HepG2 (cell line): ENCODE results near the gene SSPN. TPM values are rescaled to one million over a fixed set of nuclear protein-coding genes. Genes with fewer than 3 reads are reported as not detected.
A peak's percentile ranks its signal among the peaks of the same experiment; 100 is the strongest.

Experiments used
- ATAC-seq: fragments of 200-7000 bp; cut with Tn5 transposase; 3 replicates; pipeline ENCODE4 v1.9.1; 2020; ENCODE audit warnings: mild to moderate bottlenecking, moderate library complexity
- BruUV-seq: library from RNA; stranded (reverse); fragments of 400-500 nt; replicated peaks from 2 replicates; lab custom pipeline; 2021; lab: Mats Ljungman, UMichigan
- CTCF ChIA-PET: fragments of 300-600 bp; formaldehyde crosslinking; extraction: SDS; loops from one replicate; lab custom pipeline; 2021; ENCODE audit warnings: low total read pairs, inconsistent platforms, low intra/inter-chr PET ratio; lab: Yijun Ruan, JAX
- POLR2A ChIA-PET: fragments of 350-600 bp; sonication (Branson Sonifier 250); formaldehyde crosslinking; loops from one replicate; lab custom pipeline; 2020; ENCODE audit warnings: antibody characterized with exemption, inconsistent platforms; lab: Yijun Ruan, JAX
- DNase-seq: peaks from one replicate; pipeline ENCODE4 v3.0.0-alpha.2; 2015; ENCODE audit warnings: low spot score
- FAIRE-seq: peaks from 3 replicates; lab custom pipeline; 2011; peaks lifted over from hg19 to GRCh38; lab: Jason Lieb, UNC
- H2AFZ ChIP-seq: one replicate; pipeline ENCODE4 v1.6.1; 2011; ENCODE audit warnings: low read length, inconsistent platforms
- H3K27ac ChIP-seq: fragments of 300-600 bp; 3 replicates; pipeline ENCODE4 v1.8.0; 2011; ENCODE audit warnings: mixed run types, mild to moderate bottlenecking, mixed read lengths, low read length, inconsistent platforms; ENCODE audit not compliant: insufficient read depth; ENCODE audit errors: extremely low read length
- H3K27me3 ChIP-seq, 2 experiments: fragments of 200-600 bp in 1 of 2; 2 replicates in 1 of 2; 3 replicates in 1 of 2; pipeline versions ENCODE4 v1.6.0 to v1.8.0; 2011; ENCODE audit warnings: low read length in 2 of 2, mild to moderate bottlenecking in 2 of 2, moderate library complexity in 2 of 2, inconsistent platforms in 1 of 2; ENCODE audit not compliant: insufficient read depth in 2 of 2, control insufficient read depth in 1 of 2
- H3K36me3 ChIP-seq, 2 experiments: fragments of 200-600 bp in 1 of 2; replicated peaks in 1 of 2; 2 replicates in 1 of 2; 3 replicates in 1 of 2; pipeline versions ENCODE4 v1.5.1 to v1.8.0; 2011; ENCODE audit warnings: low read length in 2 of 2, inconsistent platforms in 1 of 2; ENCODE audit not compliant: insufficient read depth in 2 of 2, control insufficient read depth in 1 of 2
- H3K4me1 ChIP-seq: 2 replicates; pipeline ENCODE4 v1.5.1; 2012; ENCODE audit warnings: low read length, inconsistent platforms; ENCODE audit not compliant: insufficient read depth
- H3K4me2 ChIP-seq: 2 replicates; pipeline ENCODE4 v1.6.0; 2011; ENCODE audit warnings: low read depth, low read length, inconsistent platforms
- H3K4me3 ChIP-seq, 3 experiments: fragments of 200-600 bp in 1 of 3; sonication (generic), shearing (Covaris generic) in 1 of 3; replicated peaks in 1 of 3; 2 replicates each; pipeline ENCODE4 v1.5.1; 2011 to 2016; ENCODE audit warnings: low read length in 3 of 3, inconsistent platforms in 2 of 3, low read depth in 2 of 3, mild to moderate bottlenecking in 2 of 3, control low read depth in 1 of 3, mixed read lengths in 1 of 3; ENCODE audit not compliant: insufficient read depth in 1 of 3
- H3K79me2 ChIP-seq: one replicate; pipeline ENCODE4 v1.6.1; 2011; ENCODE audit warnings: low read length, inconsistent platforms; ENCODE audit not compliant: insufficient read depth
- H3K9ac ChIP-seq: 2 replicates; pipeline ENCODE4 v1.6.0; 2011; ENCODE audit warnings: mild to moderate bottlenecking, low read depth, low read length, inconsistent platforms; ENCODE audit not compliant: insufficient read depth
- H3K9me3 ChIP-seq: 2 replicates; pipeline ENCODE4 v1.5.1; 2012; ENCODE audit warnings: mild to moderate bottlenecking, low read length
- H4K20me1 ChIP-seq: 2 replicates; pipeline ENCODE4 v1.6.0; 2011; ENCODE audit warnings: inconsistent platforms, mild to moderate bottlenecking, low read length, moderate library complexity; ENCODE audit not compliant: insufficient read depth
- ATM ChIP-seq: fragments of 450-650 bp; IDR thresholded peaks from 2 replicates; pipeline ENCODE4 v1.7.1; 2017; ENCODE audit warnings: mild to moderate bottlenecking, borderline replicate concordance
- CBX5 ChIP-seq: sonication (generic); formaldehyde crosslinking; IDR thresholded peaks from 2 replicates; pipeline ENCODE4 v1.4.0; 2020; ENCODE audit warnings: missing genetic modification reagents, borderline replicate concordance
- GABPB1 ChIP-seq: IDR thresholded peaks from 2 replicates; pipeline ENCODE4 v1.6.1; 2016; ENCODE audit warnings: mild to moderate bottlenecking, missing genetic modification reagents, moderate library complexity, missing compliant biosample characterization
- KLF12 ChIP-seq: sonication (generic); formaldehyde crosslinking; IDR thresholded peaks from 2 replicates; pipeline ENCODE4 v1.4.0; 2020; ENCODE audit warnings: missing genetic modification reagents, borderline replicate concordance
- MIER3 ChIP-seq: IDR thresholded peaks from 2 replicates; pipeline ENCODE4 v1.6.1; 2016; ENCODE audit warnings: missing compliant biosample characterization, borderline replicate concordance
- MLLT10 ChIP-seq: sonication (generic); formaldehyde crosslinking; IDR thresholded peaks from 2 replicates; pipeline ENCODE4 v1.4.0; 2020; ENCODE audit warnings: missing genetic modification reagents
- NR2F1 ChIP-seq, 2 experiments: fragments of 450-650 bp in 1 of 2; formaldehyde crosslinking in 1 of 2; IDR thresholded peaks; 2 replicates each; pipeline versions ENCODE4 v1.5.0 to v1.6.1; 2016 to 2020; ENCODE audit warnings: mild to moderate bottlenecking in 1 of 2, missing compliant biosample characterization in 1 of 2, missing genetic modification reagents in 1 of 2, moderate library complexity in 1 of 2
- REL ChIP-seq: sonication (generic); formaldehyde crosslinking; conservative IDR thresholded peaks from 2 replicates; pipeline ENCODE4 v1.8.0; 2022; ENCODE audit warnings: mild to moderate bottlenecking, missing genetic modification reagents, moderate library complexity
- SPEN ChIP-seq: sonication (generic); formaldehyde crosslinking; IDR thresholded peaks from 2 replicates; pipeline ENCODE4 v1.5.1; 2020; ENCODE audit warnings: low read depth, mild to moderate bottlenecking, missing genetic modification reagents
- ZBTB3 ChIP-seq: sonication (generic); formaldehyde crosslinking; IDR thresholded peaks from 2 replicates; pipeline ENCODE4 v1.4.0; 2020; ENCODE audit warnings: low read depth, mild to moderate bottlenecking, moderate library complexity, missing genetic modification reagents, borderline replicate concordance
- ZFP90 ChIP-seq: sonication (generic); formaldehyde crosslinking; IDR thresholded peaks from 2 replicates; pipeline ENCODE4 v1.8.0; 2022; ENCODE audit warnings: missing genetic modification reagents, mild to moderate bottlenecking, inconsistent platforms, borderline replicate concordance
- ZNF33A ChIP-seq: sonication (generic); formaldehyde crosslinking; IDR thresholded peaks from 2 replicates; pipeline ENCODE4 v1.5.1; 2020; ENCODE audit warnings: missing genetic modification reagents, mild to moderate bottlenecking, moderate library complexity, borderline replicate concordance
- ZNF615 ChIP-seq: sonication (generic); formaldehyde crosslinking; IDR thresholded peaks from 2 replicates; pipeline ENCODE4 v1.5.0; 2020; ENCODE audit warnings: mild to moderate bottlenecking, missing genetic modification reagents, borderline replicate concordance
- ZNF777 ChIP-seq: sonication (generic); formaldehyde crosslinking; IDR thresholded peaks from 2 replicates; pipeline ENCODE4 v1.4.0; 2020; ENCODE audit warnings: missing genetic modification reagents
- ZNF816 ChIP-seq: sonication (generic); formaldehyde crosslinking; IDR thresholded peaks from 2 replicates; pipeline ENCODE4 v1.8.0; 2022; ENCODE audit warnings: missing genetic modification reagents, mild to moderate bottlenecking, borderline replicate concordance
- ZNF839 ChIP-seq: sonication (generic); formaldehyde crosslinking; IDR thresholded peaks from 2 replicates; pipeline ENCODE4 v1.4.0; 2020; ENCODE audit warnings: missing genetic modification reagents, mild to moderate bottlenecking, borderline replicate concordance
- WGBS: methylation state at CpG from one replicate; pipeline ENCODE4 v1.1.6; 2017; ENCODE audit warnings: low lambda C conversion rate; 5-methylcytosine and 5-hydroxymethylcytosine counted together
- in situ Hi-C: cut with HindIII; loops from 2 replicates; pipeline ENCODE4 v1.10.0; 2017; ENCODE audit warnings: low pct_unique_long_range_greater_than_20kb; ENCODE audit not compliant: extremely low pct_ligation_motif_present
- intact Hi-C: fragments of 100-400 bp; cut with micrococcal nuclease; formaldehyde crosslinking; loops from one replicate; pipeline ENCODE4 v1.10.0; 2022; ENCODE audit not compliant: unreplicated experiment
- polyA plus RNA-seq, 8 experiments: library from polyadenylated mRNA; depleted of rRNA in 3 of 8; stranded (reverse) in 7 of 8; unstranded in 1 of 8; fragments of >200 nt; fragmentation: Illumina TruSeq in 4 of 8; extraction: Trizol in 4 of 8; gene quantifications; 2 replicates each; pipeline versions ENCODE4 v1.2.1 to v1.2.3, GENCODE V29; 2011 to 2016; ENCODE audit warnings: low read depth in 4 of 8, missing spikeins in 1 of 8, mixed read lengths in 1 of 8; ENCODE audit not compliant: insufficient read depth in 1 of 8
- total RNA-seq, 5 experiments: library from RNA; depleted of rRNA; stranded (reverse); fragments of >200 nt; fragmentation: Illumina TruSeq; extraction: Trizol; gene quantifications; 2 replicates each; pipeline ENCODE4 v1.2.3, GENCODE V29; 2016; ENCODE audit warnings: low read depth in 1 of 5
- TF ChIP-seq, protein P1 (sequence below): sonication (generic); formaldehyde crosslinking; IDR thresholded peaks from 2 replicates; pipeline ENCODE4 v1.5.0; 2020; ENCODE audit warnings: missing genetic modification reagents

Gene SSPN
- total and polyA plus RNA-seq, 2 of the 13 experiments (the other 11 are each of a cell fraction or from before 2014, with no cell fraction given): not detected

DNA sequence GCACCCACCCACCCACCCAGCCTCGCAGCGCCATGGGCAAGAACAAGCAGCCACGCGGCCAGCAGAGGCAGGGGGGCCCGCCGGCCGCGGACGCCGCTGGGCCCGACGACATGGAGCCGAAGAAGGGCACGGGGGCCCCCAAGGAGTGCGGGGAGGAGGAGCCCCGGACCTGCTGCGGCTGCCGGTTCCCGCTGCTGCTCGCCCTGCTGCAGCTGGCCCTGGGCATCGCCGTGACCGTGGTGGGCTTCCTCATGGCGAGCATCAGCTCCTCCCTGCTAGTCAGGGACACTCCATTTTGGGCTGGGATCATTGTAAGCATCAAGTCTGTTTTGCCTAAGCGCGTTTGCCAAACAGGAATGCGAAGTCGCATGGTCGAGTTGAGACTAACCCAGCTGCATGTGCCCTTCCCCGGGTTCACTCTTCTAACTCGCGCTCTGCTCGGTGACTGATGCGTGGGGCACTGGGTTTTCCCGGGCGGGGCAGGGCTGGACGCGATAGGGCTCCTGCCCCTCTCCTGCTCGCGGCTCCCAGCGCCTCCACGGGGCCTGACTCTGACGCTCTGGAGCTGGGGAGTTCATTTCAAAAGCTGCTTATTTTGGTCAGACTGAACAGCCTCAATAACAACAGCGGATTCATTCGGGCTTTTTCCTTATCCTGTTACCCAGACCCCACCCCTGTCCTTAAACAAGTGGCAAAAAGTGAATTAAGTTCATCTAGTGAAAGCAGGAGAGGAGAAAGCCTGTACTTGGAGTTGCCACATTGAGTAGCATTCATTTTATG lies 458 bp downstream of the SSPN start:
- POLR2A ChIA-PET: no interaction called here
- no peak for DNase-seq
- 4% methylated on average over 12 of the region's 45 CpGs for WGBS
- BruUV-seq: no TSS peak
- Histone ChIP-seq H3K36me3 (no peaks in the 10 kb centered on the region), H3K27me3 (peaks cover 5 to 50% of the 10 kb centered on the region in 2 experiments; a peak in 3 of 5 replicates), H4K20me1 (no peaks in the 10 kb centered on the region), H3K4me1 (no peaks in the 10 kb centered on the region)
- in situ Hi-C loops: no loop called here
- TF ChIP-seq ZNF777 (CRISPR knock-in tag) (0 out of 2 replicates have a peak, but pooled peaks have one; percentile 10), NR2F1 (CRISPR knock-in tag; IDR thresholded peaks at IDR 0.05) (no peak), ZFP90 (no peak), ZNF33A (CRISPR knock-in tag) (no peak), MLLT10 (CRISPR knock-in tag) (no peak), KLF12 (CRISPR knock-in tag) (no peak), MIER3 (CRISPR knock-in tag) (no peak)
- TF ChIP-seq, all 625 proteins: peak for 1
- Histone ChIP-seq H3K27ac (no peak overlapping the region), H3K4me3 (peak overlapping the region; percentile 18 to 69 (median 30); a peak in 3 of 6 replicates), H3K4me2 (peak overlapping the region; percentile 92), H3K79me2 (no peaks in the 10 kb centered on the region), H2AFZ (no peak overlapping the region), H3K9ac (no peak overlapping the region), H3K9me3 (no peaks in the 10 kb centered on the region)
- ATAC-seq (peak; percentile 78), FAIRE-seq (no peak)
- intact Hi-C loops: no loop called here
- CTCF ChIA-PET: no interaction called here

DNA sequence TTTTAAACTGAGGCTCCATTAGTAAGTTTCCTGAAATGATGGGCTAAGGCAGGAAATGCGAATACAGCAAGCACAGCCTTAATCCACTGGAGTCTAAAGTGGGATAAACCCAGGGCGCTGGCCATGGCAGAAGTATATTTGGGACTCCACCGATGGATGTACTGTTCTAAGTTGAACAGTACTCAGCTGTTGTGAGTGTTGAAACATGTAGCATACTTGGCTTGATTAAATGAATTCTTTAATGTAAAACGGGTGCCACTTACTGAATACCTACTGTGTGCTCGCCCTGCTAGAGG lies 996 bp downstream of the SSPN start:
- CTCF ChIA-PET: no interaction called here
- in situ Hi-C loops: no loop called here
- H3K79me2 ChIP-seq: no peaks in the 10 kb centered on the region
- ATAC-seq (peak; percentile 26; the same call in 2 of the 3 replicates), DNase-seq (no peak), FAIRE-seq (no peak)
- peaks cover 5 to 50% of the 10 kb centered on the region in 2 experiments; a peak in 3 of 5 replicates for H3K27me3 ChIP-seq
- intact Hi-C loops: no loop called here
- no peaks in the 10 kb centered on the region for H4K20me1 ChIP-seq
- POLR2A ChIA-PET: no interaction called here
- no TSS peak for BruUV-seq
- H3K4me2 ChIP-seq: peak overlapping the region; percentile 92
- H3K36me3 ChIP-seq: no peaks in the 10 kb centered on the region
- WGBS: 47% methylated on average over 5 of the region's 5 CpGs
- no peak overlapping the region for H2AFZ ChIP-seq
- H3K9ac ChIP-seq: no peak overlapping the region
- H3K4me1 ChIP-seq: no peaks in the 10 kb centered on the region
- no peaks in the 10 kb centered on the region for H3K9me3 ChIP-seq
- H3K4me3 ChIP-seq: no peak overlapping the region
- H3K27ac ChIP-seq: no peak overlapping the region
- TF ChIP-seq NR2F1 (CRISPR knock-in tag; IDR thresholded peaks at IDR 0.05) (no peak), ZNF615 (CRISPR knock-in tag) (no peak), ZNF816 (CRISPR knock-in tag) (no peak), GABPB1 (CRISPR knock-in tag) (no peak), SPEN (CRISPR knock-in tag) (no peak), ATM (no peak), ZNF839 (CRISPR knock-in tag) (no peak), ZBTB3 (CRISPR knock-in tag) (no peak), REL (CRISPR knock-in tag) (no peak), CBX5 (CRISPR knock-in tag) (no peak)
- TF ChIP-seq, protein P1, sequence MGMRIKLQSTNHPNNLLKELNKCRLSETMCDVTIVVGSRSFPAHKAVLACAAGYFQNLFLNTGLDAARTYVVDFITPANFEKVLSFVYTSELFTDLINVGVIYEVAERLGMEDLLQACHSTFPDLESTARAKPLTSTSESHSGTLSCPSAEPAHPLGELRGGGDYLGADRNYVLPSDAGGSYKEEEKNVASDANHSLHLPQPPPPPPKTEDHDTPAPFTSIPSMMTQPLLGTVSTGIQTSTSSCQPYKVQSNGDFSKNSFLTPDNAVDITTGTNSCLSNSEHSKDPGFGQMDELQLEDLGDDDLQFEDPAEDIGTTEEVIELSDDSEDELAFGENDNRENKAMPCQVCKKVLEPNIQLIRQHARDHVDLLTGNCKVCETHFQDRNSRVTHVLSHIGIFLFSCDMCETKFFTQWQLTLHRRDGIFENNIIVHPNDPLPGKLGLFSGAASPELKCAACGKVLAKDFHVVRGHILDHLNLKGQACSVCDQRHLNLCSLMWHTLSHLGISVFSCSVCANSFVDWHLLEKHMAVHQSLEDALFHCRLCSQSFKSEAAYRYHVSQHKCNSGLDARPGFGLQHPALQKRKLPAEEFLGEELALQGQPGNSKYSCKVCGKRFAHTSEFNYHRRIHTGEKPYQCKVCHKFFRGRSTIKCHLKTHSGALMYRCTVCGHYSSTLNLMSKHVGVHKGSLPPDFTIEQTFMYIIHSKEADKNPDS (CRISPR knock-in tag): no peak
